Natural killer cell (primary cell): ENCODE data around the gene ACOT11. TPM values are rescaled to one million over a fixed set of nuclear protein-coding genes. Genes with fewer than 3 reads are reported as not detected.
"Not testable (repeated sequence)": the region's sequence is repeated elsewhere in the genome, so short reads cannot be mapped to it uniquely, and the experiment has no call there.

Experiments used
- ATAC-seq, 3 donors: fragments of 150-1000 bp in 2 of 3; fragments of 200-7000 bp in 1 of 3; cut with Tn5 transposase; 1 replicate in 1 of 3; 2 replicates in 2 of 3; pipeline ENCODE4 v1.10.0; 2021; ENCODE audit warnings: mild to moderate bottlenecking in 2 of 3, moderate library complexity in 2 of 3
- DNase-seq, 2 donors: peaks; one replicate each; pipeline versions ENCODE4 v3.0.0 to v3.0.0-alpha.2; 2013 to 2021; ENCODE audit warnings: mixed read lengths in 1 of 2
- H3K27ac ChIP-seq: one replicate; pipeline ENCODE4 v1.5.1; 2013; ENCODE audit warnings: mild to moderate bottlenecking, low read length
- H3K27me3 ChIP-seq: one replicate; pipeline ENCODE4 v1.6.1; 2013; ENCODE audit warnings: low read length; ENCODE audit not compliant: control insufficient read depth, insufficient read depth
- H3K36me3 ChIP-seq: one replicate; pipeline ENCODE4 v1.6.1; 2013; ENCODE audit warnings: low read length; ENCODE audit not compliant: control insufficient read depth, insufficient read depth
- H3K4me1 ChIP-seq: one replicate; pipeline ENCODE4 v1.6.1; 2013; ENCODE audit warnings: low read length; ENCODE audit not compliant: control insufficient read depth, insufficient read depth
- H3K4me3 ChIP-seq: one replicate; pipeline ENCODE4 v1.5.1; 2013; ENCODE audit warnings: low read length
- H3K9me3 ChIP-seq: one replicate; pipeline ENCODE4 v1.6.1; 2013; ENCODE audit warnings: low read length; ENCODE audit not compliant: control insufficient read depth, insufficient read depth
- H3K27ac Mint-ChIP-seq, 2 donors: one replicate each; pipeline ENCODE4 v1.8.0; 2022; ENCODE audit warnings: mild to moderate bottlenecking in 2 of 2, mixed read lengths in 2 of 2, moderate library complexity in 1 of 2
- H3K27me3 Mint-ChIP-seq, 2 donors: one replicate each; pipeline ENCODE4 v1.8.0; 2022; ENCODE audit warnings: low read depth in 2 of 2, mixed read lengths in 2 of 2
- H3K36me3 Mint-ChIP-seq: one replicate; pipeline ENCODE4 v1.8.0; 2022; ENCODE audit warnings: mixed read lengths
- H3K4me1 Mint-ChIP-seq, 2 donors: one replicate each; pipeline ENCODE4 v1.8.0; 2022; ENCODE audit warnings: mixed read lengths in 2 of 2
- H3K4me3 Mint-ChIP-seq: one replicate; pipeline ENCODE4 v1.8.0; 2022; ENCODE audit warnings: mild to moderate bottlenecking, moderate library complexity, mixed read lengths
- H3K9me3 Mint-ChIP-seq, 2 donors: one replicate each; pipeline ENCODE4 v1.8.0; 2022; ENCODE audit warnings: mixed read lengths in 2 of 2
- CTCF ChIP-seq: fragments of 200-600 bp; IDR thresholded peaks from one replicate; pipeline ENCODE4 v1.8.0; 2022; ENCODE audit warnings: antibody characterized with exemption
- WGBS: methylation state at CpG from one replicate; pipeline ENCODE4 v1.1.7; 2013; ENCODE audit warnings: missing lambda C conversion rate; ENCODE audit not compliant: insufficient coverage; 5-methylcytosine and 5-hydroxymethylcytosine counted together
- intact Hi-C: fragments of 100-400 bp; cut with micrococcal nuclease; formaldehyde crosslinking; loops from one replicate; pipeline ENCODE4 v1.14.2; 2022
- total RNA-seq, 4 donors: library from RNA; stranded (reverse); fragments of 120-200 nt in 1 of 4; gene quantifications; one replicate each; pipeline versions ENCODE4 v1.2.3 to v1.2.4, GENCODE V29; 2013 to 2022

The ACOT11 gene
- total RNA-seq, 3 donors from 2014 or later (not counting 1 experiment from before 2014, with no cell fraction given), result 0.61 to 1.2 (median 0.85) TPM

- no peak overlapping the region for H3K27ac ChIP-seq
- intact Hi-C loops, result no loop called here
- ATAC-seq (no peak), DNase-seq (no peak)
- H3K4me3 ChIP-seq, result no peak overlapping the region
- no peaks in the 10 kb centered on the region for H3K36me3 Mint-ChIP-seq
- H3K27me3 ChIP-seq, result no peaks in the 10 kb centered on the region
- H3K9me3 Mint-ChIP-seq, result no peaks in the 10 kb centered on the region
- H3K9me3 ChIP-seq, result no peaks in the 10 kb centered on the region
- H3K27me3 Mint-ChIP-seq, result peaks cover 7 to 19% of the 10 kb centered on the region in 2 donors
- no peaks in the 10 kb centered on the region for H3K36me3 ChIP-seq
- TF ChIP-seq CTCF, result no peak
- no peaks in the 10 kb centered on the region for H3K4me1 ChIP-seq
- H3K4me3 Mint-ChIP-seq, result no peak overlapping the region
- 84% methylated on average over 10 of the region's 10 CpGs for WGBS
- H3K4me1 Mint-ChIP-seq, result no peaks in the 10 kb centered on the region
- H3K27ac Mint-ChIP-seq, result no peak overlapping the region
Measured at GRCh38 chr1:54627196-54627595, 79.2 kb downstream of the ACOT11 start.

- H3K27me3 Mint-ChIP-seq, result peaks cover 10 to 26% of the 10 kb centered on the region in 2 donors
- 85% methylated on average over 7 of the region's 7 CpGs for WGBS
- H3K9me3 ChIP-seq, intact Hi-C loops, ATAC-seq, H3K27ac ChIP-seq, H3K27me3 ChIP-seq, H3K36me3 ChIP-seq, H3K4me3 ChIP-seq, H3K27ac Mint-ChIP-seq, H3K36me3 Mint-ChIP-seq, H3K4me1 ChIP-seq, H3K9me3 Mint-ChIP-seq, H3K4me1 Mint-ChIP-seq, DNase-seq, H3K4me3 Mint-ChIP-seq: not testable (repeated sequence)
Measured at GRCh38 chr1:54635804-54636203, 87.8 kb downstream of the ACOT11 start.

- peaks cover 10 to 16% of the 10 kb centered on the region in 2 donors for H3K27me3 Mint-ChIP-seq
- H3K4me3 Mint-ChIP-seq, ATAC-seq, H3K4me3 ChIP-seq, H3K9me3 Mint-ChIP-seq, H3K36me3 ChIP-seq, H3K27ac ChIP-seq, intact Hi-C loops, DNase-seq, H3K4me1 Mint-ChIP-seq, H3K9me3 ChIP-seq, H3K27ac Mint-ChIP-seq, H3K27me3 ChIP-seq, H3K4me1 ChIP-seq, H3K36me3 Mint-ChIP-seq: not testable (repeated sequence)
- 72% methylated on average over 5 of the region's 14 CpGs for WGBS
Measured at GRCh38 chr1:54636461-54637446, 88.7 kb downstream of the ACOT11 start.

GRCh38 chr1:54640361-54640760 lies 92.3 kb downstream of the ACOT11 start:
- H3K27me3 ChIP-seq, result no peaks in the 10 kb centered on the region
- no peak overlapping the region for H3K27ac ChIP-seq
- H3K36me3 ChIP-seq, result no peaks in the 10 kb centered on the region
- 59% methylated on average over 3 of the region's 4 CpGs for WGBS
- peaks cover 13% of the 10 kb centered on the region for H3K9me3 ChIP-seq
- Mint-ChIP-seq H3K4me3 (no peak overlapping the region), H3K27ac (no peak overlapping the region), H3K4me1 (no peaks in the 10 kb centered on the region), H3K36me3 (no peaks in the 10 kb centered on the region), H3K27me3 (peaks cover 6 to 12% of the 10 kb centered on the region in 2 donors), H3K9me3 (peaks cover 3 to 4% of the 10 kb centered on the region in 2 donors)
- no peaks in the 10 kb centered on the region for H3K4me1 ChIP-seq
- no peak overlapping the region for H3K4me3 ChIP-seq
- intact Hi-C loops, result no loop called here
- TF ChIP-seq CTCF, result no peak
- no peak for DNase-seq
- no peak for ATAC-seq
